Fibroblast of skin of scalp (primary cell): ENCODE data around the gene ENTPD2. TPM values are rescaled to one million over a fixed set of nuclear protein-coding genes. Genes with fewer than 3 reads are reported as not detected.

ENCODE experiments used
- DNase-seq: peaks from one replicate; pipeline ENCODE4 v3.0.0-alpha.2; 2013
- polyA plus RNA-seq, 2 experiments: library from polyadenylated mRNA; unstranded; fragments of 120-200 nt; gene quantifications; one replicate each; pipeline ENCODE4 v1.2.1, GENCODE V29; 2013; ENCODE audit not compliant: insufficient read length in 2 of 2

ENTPD2 gene
- polyA plus RNA-seq (2013, experiment 1 of 2; ENCODE audit: insufficient read length): 0.13 TPM
- 0.47 TPM for polyA plus RNA-seq (2013, experiment 2 of 2; ENCODE audit: insufficient read length)

DNA sequence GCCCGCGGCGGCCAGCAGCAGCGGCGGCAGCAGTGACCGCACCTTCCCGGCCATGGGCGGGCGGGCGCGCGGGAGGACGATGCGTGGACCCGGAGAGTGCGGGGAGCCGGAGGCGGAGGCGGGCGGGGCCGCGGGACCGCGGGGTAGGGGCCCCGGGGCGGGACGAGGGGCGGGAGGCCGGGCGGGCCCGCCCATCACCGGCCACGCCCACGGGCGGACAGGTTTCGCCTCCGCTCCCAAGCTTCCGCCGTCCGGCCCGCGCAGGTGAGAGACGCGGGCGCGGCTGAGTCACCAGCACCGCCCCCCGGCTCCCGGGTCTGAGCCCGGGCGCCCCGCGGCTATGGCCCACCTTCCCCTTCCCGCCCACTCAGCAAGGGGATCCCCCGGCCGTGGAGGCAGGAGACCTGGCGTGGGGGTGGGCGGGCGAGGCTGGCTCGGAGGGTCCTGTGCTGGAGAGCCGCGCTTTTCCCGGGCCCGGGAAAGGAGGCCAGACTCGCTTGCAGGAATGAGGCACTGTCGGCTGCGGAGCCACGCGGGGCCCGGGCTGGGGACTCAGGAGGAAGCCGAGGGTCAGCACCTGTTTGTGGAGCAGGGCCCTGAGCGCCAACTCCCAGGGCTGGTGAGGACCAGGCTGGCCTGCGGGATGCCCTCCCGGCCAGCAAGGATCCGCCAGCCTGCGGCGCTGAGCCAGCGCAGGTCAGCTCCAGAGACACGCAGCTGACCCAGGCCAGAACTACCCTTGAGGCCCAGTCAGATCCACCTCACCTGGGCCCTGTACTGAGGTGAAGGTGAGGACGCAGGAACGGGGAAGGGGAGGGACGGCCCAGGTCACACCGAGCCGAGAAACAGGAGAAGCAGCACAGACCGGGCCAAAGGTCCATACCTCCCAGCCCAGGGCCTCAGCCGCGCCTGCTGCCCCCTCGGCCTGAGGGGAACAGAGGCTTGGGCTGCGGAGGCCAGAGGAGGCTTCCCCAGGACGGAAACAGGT lies at the start of gene ENTPD2:
Gene ENTPD2 (minus strand): TSS at position 118 of the 988 bp plus-strand sequence. CDS start 64 bp downstream, at position 54.
- DNase-seq: no peak

DNA sequence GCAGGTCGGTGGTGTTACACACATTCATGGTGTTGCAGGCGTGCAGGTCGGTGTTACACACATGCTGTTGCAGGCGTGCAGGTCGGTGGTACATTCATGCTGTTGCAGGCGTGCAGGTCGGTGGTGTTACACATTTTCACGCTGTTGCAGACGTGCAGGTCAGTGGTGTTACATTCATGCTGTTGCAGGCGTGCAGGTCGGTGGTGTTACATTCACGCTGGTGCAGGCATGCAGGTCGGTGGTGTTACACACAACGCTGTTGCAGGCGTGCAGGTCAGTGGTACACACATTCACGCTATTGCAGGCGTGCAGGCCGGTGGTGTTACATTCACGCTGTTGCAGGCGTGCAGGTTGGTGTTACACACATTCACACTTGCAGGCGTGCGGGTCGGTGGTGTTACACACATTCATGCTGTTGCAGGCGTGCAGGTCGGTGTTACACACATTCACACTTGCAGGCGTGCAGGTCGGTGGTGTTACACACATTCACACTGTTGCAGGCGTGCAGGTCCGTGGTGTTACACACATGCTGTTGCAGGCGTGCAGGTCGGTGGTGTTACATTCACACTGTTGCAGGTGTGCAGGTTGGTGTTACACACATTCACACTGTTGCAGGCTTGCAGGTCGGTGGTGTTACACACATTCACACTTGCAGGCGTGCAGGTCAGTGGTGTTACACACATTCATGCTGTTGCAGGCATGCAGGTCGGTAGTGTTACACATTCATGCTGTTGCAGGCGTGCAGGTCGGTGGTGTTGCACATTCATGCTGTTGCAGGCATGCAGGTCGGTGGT lies 49.5 kb upstream of the ENTPD2 start:
- no peak for DNase-seq

DNA sequence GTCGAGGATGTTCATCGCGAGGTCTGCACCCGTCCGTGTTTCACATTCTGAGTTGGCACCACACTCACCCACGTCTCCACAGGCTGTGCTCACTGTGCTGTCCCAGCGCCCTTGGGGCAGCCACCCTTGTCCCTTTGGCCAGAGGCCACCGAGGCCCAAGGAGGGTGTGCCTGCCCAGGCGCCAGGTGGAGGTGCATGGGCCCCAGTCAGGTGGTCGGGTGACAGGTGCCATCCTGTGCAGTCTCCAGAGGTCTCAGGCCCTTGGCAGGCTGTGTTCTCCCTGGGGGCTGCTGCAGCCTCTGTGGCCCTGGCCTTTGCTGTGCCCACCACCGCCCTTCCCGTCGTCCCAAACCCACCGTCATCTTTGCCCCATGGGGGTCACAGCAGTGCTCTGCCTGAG lies 45.4 kb upstream of the ENTPD2 start:
- DNase-seq: no peak

DNA sequence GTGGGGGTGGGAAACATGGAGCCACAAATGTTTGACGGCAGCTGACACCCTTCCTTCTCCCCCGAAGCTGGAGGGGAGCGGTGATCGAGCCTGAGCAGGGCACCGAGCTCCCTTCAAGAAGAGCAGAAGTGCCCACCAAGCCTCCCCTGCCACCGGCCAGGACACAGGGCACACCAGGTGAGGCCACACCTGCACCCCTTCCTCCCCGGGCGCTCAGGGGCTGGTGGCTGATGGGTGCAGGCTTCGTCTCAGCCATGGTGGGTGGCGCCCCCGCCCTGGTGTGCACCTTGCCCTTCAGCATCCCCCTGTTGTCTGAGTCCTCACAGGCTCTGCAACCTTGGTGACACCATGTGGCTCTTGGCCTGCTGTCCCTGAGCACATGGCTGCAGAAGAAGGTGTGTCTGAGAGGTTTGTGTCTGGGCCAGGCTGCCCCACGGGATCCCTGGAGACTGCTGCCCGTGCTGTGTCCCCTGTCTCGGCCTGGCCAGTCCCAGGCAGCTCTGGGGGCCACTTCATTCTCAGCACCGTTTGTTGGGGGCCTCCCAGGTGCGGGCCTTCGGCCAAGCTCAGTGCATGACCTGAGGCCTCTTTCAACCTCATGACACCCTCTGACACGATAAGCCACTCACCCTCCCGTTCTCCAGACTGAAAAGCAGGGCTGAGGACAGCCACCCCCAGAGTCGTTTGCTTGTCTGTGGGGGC lies 44.1 kb upstream of the ENTPD2 start:
- DNase-seq: no peak

DNA sequence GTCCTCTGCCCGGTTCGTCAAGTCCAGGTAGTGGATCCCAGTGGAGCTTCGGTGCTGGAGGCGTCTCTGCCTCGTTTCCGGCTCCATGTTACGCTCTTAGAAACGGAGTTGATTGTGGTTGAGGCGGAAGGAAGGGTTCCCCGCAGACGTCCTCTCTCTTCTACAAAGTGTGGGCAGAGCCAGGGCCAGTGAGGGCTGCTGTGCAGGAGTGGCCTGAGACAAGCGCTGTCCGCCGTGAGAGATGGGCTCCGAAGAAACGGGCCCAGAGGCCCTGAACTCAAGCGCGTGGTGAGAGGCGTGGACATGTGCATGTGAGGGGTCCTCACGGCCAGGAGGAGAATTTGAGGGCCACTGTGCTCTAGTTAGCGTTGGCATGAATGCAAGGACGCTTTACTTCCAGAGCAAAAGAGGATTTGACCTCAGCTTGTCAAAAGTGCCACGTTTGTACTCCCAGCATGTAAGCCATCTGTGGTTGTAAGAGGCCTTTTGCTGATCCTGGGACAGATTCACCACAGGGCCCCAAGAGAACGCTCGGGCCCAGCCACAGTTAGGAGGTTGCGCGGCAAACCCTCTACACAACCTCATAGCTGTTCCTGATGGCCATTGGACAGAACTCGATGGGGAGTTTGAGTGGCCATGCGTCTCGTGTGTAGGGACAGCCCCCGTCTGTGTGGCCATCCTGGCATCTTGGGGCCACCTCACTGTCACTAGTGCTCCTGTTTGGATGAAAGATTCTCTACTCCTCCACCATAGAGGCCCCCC lies 43.1 kb upstream of the ENTPD2 start:
- DNase-seq: no peak

DNA sequence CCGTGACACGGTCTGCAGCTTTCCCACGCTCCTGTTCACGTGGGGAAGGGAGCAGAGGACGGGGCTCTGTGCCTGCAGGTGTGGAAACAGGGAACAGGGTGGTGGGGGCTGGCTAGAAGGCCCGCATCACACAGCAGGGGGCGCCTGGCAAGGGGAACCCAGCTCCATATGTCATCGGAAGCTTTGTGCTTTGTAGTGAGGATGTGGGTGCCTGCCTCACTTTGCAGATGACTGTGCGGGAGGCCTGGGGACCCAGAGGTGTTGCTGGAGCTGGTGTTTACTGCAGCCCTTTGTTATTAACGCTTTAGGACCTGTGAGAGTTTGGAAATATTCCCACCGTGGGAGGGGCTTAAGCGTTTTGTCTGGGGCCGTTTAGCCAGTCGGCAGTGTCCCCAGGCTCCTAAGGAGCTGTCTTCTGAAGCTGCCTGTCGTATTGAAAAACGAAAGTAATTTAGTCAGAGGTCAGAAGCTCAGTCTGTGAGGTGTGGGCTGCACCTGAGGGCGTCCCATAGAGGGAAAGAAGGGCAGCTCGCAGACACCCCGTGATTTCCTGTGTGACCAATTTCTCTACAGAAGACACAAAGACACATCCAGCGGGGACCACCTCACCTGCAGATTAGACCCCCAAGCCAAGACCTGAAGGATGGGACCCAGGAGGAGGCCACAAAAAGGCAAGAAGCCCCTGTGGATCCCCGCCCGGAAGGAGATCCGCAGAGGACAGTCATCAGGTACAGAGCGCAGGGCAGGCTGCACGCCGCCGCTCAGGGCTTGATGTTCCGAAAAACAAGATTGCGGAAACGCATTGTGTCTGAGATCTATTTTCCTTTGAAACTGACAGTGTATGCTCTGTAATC lies 42.0 kb upstream of the ENTPD2 start:
- no peak for DNase-seq

DNA sequence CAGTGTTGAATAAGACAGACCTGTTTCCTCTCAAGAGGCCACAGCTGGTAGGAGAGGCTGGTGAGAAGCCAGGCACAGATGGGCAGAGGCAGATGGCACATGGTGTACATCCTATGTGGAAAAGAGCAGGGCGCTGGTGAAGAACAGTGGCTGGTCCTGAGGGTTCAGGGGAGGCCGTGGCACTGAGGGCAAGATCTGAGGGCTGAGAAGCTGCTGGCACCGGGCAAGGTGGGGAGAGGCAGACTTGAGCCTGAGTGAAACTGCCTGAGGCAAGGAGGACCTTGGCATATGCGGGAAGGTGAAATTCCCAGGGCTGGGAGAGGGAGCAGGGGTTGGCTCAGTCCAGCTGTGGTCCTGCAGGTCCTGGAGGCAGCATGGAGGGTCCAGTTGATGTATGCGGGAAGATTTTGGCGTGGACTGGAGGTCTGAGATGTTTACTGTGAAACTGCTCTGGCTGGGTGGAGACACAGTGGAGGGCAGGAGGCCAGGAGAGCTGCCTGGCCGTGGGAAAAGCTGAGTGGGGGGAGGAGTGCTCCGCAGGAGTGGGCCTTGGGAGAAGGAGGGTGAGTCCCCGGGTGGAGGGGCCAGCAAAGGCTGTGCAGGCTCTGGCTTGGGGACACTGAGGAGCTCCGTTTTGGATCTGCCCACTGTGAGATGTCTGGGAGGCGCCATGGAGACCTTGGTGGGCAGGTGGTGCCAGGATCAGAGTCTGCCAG lies 35.5 kb upstream of the ENTPD2 start:
- DNase-seq: no peak

DNA sequence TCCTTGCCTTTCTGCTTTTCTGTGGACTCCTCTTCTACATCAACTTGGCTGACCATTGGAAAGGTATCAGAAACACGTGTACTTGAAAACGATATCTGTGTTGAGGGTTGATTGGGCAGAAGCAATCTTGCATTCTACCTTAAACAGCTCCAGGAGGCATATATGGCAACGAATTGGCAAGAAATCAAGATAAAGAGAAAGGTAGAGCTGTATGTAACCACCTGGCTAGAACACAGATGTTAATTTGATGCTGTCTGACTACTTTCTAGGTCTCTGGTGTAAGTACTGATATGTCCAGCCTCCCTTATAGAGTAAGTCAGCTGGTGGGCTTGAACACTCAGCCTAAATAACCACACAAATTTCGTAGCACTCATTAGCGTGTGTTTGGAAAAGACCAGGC lies 34.3 kb upstream of the ENTPD2 start:
- DNase-seq: no peak

DNA sequence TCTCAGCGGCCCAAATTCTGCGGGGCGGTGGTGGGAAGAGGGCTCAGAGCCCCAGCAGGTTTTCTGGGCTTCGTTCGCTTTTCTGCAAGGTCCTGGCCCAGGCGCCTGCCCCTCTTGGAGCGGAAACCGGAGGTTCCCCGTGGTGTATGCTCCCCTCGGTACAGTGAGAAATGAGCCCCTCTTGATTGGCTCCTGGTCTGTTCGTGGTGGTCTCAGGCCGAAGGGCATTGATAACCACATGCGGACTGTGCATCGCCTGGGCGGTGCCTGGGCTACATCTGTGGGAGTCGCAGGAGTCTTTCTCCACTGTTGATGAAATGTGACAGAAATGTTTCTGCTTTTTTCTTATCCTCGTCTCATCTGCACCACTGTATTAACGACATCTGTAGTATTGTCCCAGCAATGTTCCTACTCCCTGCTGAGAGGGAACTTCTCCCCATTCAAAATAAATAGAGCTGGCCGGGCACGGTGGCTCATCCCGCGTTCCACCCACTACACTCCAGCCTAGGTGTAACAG lies 33.6 kb upstream of the ENTPD2 start:
- no peak for DNase-seq

DNA sequence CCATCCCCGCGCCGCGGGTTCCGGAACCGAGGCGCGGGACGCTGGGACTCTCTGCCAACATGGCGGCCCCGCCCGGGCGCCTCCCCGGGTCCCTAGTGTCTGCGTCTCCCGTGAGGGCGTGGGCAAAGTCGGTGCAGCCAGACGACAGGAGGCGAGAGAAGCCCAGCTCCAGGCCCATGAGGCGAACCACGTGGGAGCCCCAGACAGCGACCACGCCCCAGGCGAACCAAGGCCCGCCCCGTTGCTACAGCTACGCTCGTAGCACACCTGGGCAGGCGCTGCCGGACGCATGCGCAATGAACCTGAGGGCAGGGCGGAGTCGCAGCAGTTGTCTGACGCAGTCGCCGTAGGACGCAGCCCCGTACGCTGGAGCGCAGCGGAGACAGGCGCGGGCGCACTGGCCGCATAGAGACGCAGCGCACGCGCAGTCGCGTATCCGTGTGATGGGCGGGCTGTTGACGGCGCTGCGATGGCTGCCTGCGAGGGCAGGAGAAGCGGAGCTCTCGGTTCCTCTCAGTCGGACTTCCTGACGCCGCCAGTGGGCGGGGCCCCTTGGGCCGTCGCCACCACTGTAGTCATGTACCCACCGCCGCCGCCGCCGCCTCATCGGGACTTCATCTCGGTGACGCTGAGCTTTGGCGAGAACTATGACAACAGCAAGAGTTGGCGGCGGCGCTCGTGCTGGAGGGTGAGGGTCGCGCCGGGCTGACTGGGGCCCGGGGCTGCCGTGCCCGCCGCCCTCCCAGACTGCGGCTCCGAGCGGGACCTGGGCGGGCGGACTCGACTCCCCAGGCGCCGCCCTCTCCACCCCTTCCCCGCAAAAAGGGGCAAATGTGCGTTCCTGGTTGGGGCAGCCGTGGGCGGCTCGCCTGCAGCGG lies 32.9 kb upstream of the ENTPD2 start, which contains the start of gene MAN1B1:
Gene MAN1B1 (plus strand): TSS at position 455 of the 878 bp plus-strand sequence. CDS start 15 bp downstream, at position 470.
- peak; percentile 98 for DNase-seq

DNA sequence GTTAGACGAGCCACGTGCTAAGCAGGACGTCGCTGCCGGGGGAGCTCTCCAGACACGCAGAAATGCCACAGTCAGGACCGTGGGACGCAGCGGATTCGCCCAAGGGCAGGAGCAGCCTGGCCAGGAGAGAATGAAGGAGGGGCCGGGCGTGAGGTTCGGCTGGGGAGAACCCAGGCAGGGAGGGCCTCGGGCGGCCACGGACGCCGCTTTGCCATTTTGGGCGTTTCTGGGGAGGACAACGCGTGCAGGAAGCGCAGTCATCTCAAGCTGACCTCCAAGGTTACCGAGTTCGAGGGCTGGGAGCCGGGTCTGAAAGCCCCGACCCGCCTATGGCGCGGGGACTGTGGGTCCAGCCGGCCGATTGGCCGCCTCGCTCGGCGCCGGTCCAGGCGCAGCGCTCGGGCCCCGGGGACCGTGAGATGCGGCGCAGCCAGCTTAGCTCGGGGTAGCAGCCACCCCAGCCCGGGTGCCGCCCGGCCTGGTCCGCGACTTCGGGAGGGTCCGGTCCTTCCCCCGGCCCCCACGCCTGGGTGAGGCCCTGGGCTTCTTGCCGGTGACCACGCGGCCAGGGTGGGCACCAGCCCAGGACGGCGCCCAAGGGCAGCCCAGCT lies 32.2 kb upstream of the ENTPD2 start:
- DNase-seq: peak; percentile 31

DNA sequence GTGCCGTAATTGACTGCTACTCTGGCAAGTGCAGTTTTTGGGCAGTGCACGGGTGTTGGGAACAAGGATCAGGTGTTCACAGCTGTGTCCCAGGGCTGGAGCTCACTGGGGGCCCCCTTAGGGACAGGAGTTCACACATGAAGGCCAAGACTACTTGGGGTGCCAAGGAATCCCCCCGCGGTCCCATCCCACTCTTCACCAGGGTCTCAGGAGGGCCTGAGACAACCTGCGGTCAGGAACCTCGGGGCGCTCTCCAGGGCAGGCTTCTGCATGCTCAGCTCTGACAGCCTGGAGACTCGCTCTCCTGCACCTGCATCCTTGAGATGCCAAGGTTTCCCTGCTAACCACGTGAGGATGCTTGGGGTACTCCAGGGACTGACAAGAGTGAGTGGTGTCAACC lies 30.7 kb upstream of the ENTPD2 start:
- DNase-seq: no peak

DNA sequence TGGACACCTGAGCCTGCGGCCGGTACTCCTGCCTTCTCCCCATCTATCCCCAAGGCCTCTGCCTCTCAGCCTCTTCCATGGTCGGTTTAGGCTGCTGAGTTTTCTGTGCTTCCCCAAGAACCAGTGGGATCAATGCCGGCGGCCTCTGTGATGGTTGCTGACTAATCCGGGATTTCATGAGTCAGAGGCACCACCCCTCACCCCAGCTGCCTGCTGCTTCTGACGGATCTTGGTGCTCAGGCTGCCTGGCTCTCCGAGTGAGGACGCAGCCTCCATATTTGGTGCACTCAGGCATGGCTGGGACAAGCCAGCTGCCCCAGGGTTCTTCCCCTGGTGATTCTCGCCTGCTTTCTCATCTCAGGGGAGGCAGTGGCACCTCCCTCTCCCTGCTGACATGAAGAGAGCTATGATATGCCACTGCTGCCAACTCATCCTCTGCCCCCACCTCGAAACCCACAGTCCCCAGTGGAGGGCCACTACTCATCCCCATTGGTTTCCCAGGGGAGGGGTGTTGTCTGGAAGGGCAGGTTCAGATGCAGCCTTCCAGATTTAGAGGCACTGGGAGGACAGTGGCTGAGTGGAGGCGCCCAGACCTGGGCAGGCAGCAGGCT lies 29.6 kb upstream of the ENTPD2 start:
- DNase-seq: peak; percentile 98

DNA sequence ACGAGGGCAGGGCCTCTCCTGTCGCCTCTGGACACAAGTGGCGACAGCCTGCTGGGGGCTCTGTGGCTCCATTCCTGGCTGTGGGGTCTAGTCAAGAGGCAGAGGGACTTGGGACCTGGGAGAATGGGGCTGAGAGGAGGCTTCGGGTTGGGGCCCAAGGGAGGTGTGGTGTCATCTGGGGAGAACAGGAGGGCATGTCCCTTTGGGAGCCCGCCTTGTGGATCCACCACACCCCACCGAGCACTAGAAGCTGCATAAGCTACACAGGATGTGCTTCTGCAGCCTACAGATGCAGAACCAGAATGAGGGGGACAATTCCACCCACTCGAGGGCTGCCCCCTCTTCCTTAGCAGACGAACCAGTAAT lies 29.0 kb upstream of the ENTPD2 start:
- no peak for DNase-seq

DNA sequence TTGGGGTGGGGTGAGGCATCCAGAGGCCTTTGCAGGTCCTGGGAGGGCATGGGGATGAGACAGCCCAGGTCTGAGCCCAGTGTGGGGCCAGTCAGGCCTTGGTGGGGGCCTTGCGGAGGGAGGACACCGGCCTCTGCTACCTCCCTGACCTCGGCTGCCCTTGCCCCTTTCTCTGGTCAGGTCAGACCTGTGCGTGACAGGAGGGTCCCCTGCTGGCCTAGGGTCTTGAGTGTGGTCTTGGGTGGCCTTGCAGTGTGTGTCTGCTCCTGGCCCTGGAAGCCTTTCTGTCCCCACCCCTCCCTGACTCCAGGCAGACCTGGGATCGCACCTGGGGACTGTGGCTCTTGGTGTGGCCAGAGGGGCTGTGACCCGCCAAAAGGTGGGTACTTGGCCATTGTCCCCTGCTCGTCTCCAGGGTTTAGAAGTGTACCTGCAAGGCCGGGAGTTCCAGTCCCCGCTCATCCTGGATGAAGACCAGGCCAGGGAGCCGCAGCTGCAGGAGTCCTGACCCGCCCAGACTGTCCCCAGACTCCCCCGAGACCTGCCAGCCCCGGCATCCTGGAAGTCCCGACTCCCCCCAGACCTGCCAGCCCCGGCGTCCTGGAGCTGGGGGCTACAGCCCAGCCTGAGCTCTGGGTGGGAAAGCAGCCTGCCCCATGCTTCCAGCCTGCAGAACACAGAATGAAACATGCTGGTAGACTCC lies 28.5 kb upstream of the ENTPD2 start:
- no peak for DNase-seq

DNA sequence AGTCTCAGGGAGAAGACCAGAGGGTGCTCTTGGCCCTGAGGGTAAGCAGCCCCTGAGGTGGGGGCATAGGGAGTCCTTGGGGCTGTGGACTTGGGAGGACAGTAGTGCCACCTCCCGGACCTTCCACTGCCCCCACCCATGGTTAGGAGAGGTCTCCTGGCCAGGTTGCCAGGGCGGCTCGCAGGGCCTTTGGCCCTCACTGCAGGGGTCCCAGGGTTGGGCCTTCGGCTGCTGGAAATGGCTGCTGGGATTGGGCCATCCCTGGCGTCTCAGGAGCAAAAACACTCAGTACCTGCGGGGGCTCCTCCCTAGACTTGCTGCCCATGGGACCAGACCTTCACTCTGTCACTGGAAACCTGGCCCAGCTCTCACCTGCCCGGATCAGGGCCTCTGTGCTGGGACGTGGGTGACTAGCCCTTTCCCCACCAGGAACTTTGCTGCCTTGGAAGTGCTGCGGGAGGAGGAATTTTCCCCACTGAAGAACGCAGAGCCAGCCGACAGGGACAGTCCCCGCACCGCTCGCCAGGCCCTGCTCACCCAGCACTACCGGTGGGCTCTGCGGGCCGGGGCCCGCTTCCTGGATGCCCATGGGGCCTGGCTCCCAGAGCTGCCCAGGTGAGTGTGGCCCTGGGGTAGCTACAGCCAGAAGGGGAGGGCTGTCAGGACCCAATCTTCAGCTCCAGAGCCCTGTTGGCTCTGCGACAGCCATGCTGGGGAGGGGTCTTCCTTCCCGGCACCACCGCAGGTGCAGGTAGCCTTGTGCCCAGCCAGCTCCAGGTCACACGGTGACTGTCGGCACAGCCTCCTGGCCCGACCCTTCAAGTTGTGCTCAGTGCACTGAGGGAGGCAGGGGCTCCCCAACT lies 26.6 kb upstream of the ENTPD2 start:
- no peak for DNase-seq
